GM12872 (cell line): Measurements from ENCODE around the gene CLASP1.

Experiments used
- TF ChIP-seq, protein P1 (sequence below): IDR thresholded peaks from 3 replicates; pipeline ENCODE4 v1.5.1; 2011; ENCODE audit warnings: low read depth, mild to moderate bottlenecking, low read length, moderate library complexity; ENCODE audit not compliant: insufficient read depth

The CLASP1 gene

DNA sequence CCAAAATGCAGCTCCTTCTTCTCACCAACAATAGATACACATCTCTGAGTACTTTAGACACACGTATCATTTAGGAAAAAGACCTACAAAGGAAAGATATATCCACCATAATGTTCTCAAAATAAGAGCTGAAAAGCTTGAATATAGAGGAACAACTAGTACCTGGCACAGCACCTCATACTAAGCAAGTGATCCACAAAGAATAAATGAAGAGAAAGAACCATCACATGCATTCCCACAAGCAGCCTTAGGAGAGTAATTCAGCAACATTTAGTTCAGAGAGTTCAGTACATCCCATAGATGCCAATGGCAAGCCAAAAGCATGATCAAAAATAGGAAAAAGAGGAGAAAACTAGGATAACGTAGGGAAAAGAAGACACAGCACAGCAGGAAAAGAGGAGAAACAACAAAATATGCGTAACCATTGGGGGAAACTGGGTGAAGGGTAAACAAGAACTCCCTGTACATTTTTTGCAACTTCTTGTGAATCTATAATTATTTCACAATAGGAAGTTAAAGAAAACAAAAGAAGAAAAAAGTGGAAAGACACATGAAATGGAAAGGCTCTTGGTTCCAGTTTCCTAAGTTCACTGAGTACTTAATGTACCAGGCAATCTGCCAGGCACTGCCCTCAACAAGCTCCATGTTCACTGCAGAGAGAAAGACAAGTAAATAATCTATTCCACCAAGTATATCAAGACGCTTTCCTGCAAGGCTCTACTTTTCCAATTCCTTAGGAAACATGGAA is 22.3 kb downstream of the CLASP1 start:
- TF ChIP-seq, protein P1, sequence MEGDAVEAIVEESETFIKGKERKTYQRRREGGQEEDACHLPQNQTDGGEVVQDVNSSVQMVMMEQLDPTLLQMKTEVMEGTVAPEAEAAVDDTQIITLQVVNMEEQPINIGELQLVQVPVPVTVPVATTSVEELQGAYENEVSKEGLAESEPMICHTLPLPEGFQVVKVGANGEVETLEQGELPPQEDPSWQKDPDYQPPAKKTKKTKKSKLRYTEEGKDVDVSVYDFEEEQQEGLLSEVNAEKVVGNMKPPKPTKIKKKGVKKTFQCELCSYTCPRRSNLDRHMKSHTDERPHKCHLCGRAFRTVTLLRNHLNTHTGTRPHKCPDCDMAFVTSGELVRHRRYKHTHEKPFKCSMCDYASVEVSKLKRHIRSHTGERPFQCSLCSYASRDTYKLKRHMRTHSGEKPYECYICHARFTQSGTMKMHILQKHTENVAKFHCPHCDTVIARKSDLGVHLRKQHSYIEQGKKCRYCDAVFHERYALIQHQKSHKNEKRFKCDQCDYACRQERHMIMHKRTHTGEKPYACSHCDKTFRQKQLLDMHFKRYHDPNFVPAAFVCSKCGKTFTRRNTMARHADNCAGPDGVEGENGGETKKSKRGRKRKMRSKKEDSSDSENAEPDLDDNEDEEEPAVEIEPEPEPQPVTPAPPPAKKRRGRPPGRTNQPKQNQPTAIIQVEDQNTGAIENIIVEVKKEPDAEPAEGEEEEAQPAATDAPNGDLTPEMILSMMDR, result no peak

DNA sequence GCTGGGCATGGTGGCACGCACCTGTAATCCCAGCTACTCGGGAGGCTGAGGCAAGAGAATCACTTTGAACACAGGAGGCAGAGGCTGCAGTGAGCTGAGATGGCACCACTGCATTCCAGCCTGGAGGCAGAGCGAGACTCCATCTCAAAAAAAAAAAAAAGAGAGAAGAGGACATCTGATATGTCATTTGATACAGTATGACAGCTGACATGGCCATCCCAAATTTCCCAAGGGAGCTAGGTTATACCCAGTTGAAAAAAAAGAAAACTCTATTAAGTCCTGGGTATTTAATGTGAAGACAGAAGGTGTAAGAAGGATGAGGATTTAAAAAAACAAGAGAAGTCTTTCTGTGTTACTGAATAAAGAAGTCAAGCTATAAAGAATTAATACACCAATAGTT is 23.3 kb downstream of the CLASP1 start:
- TF ChIP-seq, protein P1, result no peak

DNA sequence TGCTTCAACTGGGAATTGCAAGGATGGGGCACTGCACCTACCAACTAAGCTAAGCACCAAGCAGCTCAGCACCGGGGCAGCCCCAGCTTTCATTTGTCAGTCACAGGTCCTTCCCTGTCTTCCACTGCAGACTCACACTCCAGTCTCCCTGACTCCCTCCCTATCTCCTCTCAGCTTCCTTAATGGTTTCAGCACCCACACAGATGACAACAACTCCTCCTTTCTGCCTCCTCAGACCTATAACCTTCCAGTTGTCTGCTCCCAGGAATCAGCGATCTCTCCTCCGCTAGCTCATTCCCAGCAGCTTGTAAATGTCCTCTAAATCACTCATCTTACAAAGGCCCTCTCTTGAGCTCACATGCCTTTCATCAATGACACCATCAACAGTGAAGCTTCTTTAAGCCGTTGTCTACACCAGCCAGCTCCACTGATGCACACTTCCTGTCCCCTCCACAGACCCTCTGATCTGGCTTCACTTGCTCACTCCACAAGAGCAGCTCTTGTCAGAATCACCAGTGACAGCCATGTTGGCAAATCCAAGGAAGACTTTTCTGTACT is 32.1 kb downstream of the CLASP1 start:
- TF ChIP-seq, protein P1, result no peak

DNA sequence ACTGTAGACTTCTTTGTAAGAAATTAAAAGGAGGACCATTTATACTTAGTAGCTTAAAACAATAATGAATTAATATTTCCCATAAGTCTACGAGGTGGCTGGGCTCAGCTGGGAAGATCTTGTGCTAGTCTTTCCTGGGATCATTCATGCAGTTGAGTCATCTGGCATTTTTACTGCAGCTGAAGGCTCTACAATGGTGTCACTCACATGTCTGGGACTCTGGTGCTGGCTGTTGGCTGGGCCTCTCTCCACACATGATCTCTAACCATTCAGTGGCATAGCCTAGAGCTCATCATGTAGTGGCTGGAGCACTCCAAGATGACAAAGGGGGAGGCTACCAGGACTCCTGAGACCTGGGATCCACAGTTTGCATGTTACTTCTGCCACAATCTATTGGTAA is 35.5 kb downstream of the CLASP1 start:
- TF ChIP-seq, protein P1, result no peak

DNA sequence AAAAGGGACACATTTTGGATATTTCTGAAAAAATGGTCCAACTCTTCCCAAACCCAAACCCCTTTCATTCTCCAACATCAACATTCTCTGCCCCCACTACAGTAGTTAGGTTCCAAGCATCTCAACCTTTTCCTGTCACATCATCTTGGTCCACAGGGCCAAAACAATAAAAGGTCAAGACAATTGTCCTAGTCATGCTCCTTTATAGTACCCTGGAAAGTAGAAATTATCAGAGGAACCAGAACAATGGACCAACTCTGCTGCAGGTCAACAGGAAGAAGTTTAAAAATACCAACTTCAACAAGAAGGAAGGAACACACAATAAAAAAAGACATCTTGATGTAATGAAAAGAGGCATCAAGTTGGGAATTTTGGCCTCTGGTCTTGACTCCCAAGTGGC is 36.1 kb downstream of the CLASP1 start:
- TF ChIP-seq, protein P1, result no peak

DNA sequence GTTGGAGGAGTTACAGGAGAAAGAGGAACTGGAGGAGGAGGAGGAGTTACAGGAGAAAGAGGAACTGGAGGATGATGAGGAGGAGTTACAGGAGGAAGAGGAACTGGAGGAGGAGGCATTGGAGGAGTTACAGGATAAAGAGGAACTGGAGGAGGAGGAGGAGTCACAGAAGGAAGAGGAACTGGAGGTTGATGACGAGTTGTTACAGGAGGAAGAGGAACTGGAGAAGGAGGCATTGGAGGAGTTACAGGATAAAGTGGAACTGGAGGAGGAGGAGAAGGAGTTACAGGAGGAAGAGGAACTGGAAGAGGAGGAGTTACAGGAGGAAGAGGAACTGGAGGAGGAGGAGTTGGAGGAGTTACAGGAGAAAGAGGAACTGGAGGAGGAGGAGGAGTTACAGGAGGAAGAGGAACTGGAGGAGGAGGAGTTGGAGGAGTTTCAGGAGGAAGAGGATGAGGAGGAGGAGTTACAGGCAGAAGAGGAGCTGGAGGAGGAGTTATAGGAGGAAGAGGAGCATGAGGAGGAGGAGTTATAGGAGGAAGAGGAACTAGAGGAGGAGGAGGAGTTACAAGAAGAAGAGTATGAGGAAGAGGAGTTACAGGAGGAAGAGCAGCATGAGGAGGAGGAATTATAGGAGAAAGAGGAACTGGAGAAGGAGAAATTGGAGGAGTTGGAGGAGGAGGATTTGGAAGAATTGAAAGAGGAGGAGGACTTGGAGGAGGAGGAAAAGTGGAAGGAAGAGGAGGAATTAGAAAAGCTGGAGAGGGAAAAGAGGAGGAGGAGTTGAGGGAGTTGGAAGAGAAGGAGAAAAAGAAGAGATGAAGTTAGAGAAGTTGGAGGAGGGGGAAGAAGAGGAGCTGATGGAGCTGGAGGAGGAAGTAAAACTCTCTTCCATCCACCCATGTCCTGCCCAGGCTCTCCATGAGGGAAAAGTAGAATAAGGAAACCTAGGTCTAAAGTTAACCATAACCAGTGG is 37.2 kb downstream of the CLASP1 start:
- TF ChIP-seq, protein P1, result no peak

DNA sequence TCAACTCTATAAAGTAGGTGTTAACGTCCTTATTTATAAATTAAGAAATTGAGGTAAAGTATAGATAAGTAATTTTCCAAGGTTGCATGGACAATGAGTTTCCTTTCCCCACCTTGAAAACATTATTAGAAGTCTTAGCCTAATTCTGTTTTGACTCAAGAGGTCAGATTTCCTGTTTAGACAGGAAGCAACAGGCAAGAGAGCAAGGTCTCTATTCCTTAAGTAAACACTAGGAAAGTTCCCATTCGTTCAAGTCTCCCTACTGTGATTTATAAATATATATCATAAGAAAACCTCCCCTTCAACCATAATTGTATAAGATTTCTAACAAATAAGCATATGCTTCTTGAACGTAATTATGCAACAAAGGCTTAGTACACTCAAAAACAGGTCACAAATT is 40.3 kb downstream of the CLASP1 start:
- TF ChIP-seq, protein P1, result no peak
